GM12878 (cell line): ENCODE data around the gene RPS16. TPM values are rescaled to one million over a fixed set of nuclear protein-coding genes. Genes with fewer than 3 reads are reported as not detected.

Experiments
- BCLAF1 ChIP-seq: fragments of 450-650 bp; IDR thresholded peaks from 2 replicates; pipeline ENCODE4 v1.6.1; 2017; ENCODE audit warnings: antibody characterized with exemption, mild to moderate bottlenecking, moderate library complexity
- POLR2A ChIP-seq: IDR thresholded peaks from 2 replicates; pipeline ENCODE4 v1.6.1; 2011; ENCODE audit warnings: low read depth, mild to moderate bottlenecking, low read length
- POLR2AphosphoS5 ChIP-seq: IDR thresholded peaks from 2 replicates; pipeline ENCODE4 v1.6.1; 2011; ENCODE audit warnings: mild to moderate bottlenecking, low read length, inconsistent platforms
- SMAD5 ChIP-seq: IDR thresholded peaks from 2 replicates; pipeline ENCODE4 v1.6.1; 2016; ENCODE audit warnings: antibody characterized with exemption, low read depth
- polyA plus RNA-seq, 11 experiments: library from polyadenylated mRNA; depleted of rRNA in 4 of 11; unstranded in 6 of 11; stranded (reverse) in 5 of 11; fragments of >200 nt; fragmentation: Nextera tagmentation in 4 of 11; fragmentation: Illumina TruSeq in 1 of 11; extraction: Ambion mirVana in 4 of 11; extraction: Trizol in 1 of 11; gene quantifications; 1 replicate in 1 of 11; 2 replicates in 10 of 11; pipeline versions ENCODE4 v1.2.1 to v1.2.3, GENCODE V29; 2011 to 2016; ENCODE audit warnings: inconsistent platforms in 2 of 11, missing spikeins in 2 of 11, low read depth in 1 of 11
- total RNA-seq, 4 experiments: library from RNA; depleted of rRNA in 3 of 4; stranded (reverse); fragments of >200 nt in 3 of 4; fragmentation: Illumina TruSeq in 1 of 4; extraction: Trizol in 1 of 4; gene quantifications; 2 replicates each; pipeline versions ENCODE4 v1.2.1 to v1.2.3, GENCODE V29; 2013 to 2021
- TF ChIP-seq, protein P1 (sequence below): fragments of 450-650 bp; IDR thresholded peaks from 2 replicates; pipeline ENCODE4 v1.6.1; 2016; ENCODE audit warnings: mild to moderate bottlenecking
- TF ChIP-seq, protein P2 (sequence below): fragments of 450-650 bp; IDR thresholded peaks from 2 replicates; pipeline ENCODE4 v1.6.1; 2017; ENCODE audit warnings: borderline replicate concordance

RPS16 gene
- total and polyA plus RNA-seq, 10 of the 15 experiments (the other 5 are each of a cell fraction or from before 2014, with no cell fraction given) = 148 to 4,810 (median 2,343) TPM

GRCh38 chr19:39408392-39409207 lies 27.1 kb downstream of the RPS16 start (continued):
- TF ChIP-seq, protein P1, sequence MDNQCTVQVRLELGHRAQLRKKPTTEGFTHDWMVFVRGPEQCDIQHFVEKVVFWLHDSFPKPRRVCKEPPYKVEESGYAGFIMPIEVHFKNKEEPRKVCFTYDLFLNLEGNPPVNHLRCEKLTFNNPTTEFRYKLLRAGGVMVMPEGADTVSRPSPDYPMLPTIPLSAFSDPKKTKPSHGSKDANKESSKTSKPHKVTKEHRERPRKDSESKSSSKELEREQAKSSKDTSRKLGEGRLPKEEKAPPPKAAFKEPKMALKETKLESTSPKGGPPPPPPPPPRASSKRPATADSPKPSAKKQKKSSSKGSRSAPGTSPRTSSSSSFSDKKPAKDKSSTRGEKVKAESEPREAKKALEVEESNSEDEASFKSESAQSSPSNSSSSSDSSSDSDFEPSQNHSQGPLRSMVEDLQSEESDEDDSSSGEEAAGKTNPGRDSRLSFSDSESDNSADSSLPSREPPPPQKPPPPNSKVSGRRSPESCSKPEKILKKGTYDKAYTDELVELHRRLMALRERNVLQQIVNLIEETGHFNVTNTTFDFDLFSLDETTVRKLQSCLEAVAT = peak; percentile 56
- TF ChIP-seq POLR2A = peak; percentile 76
- TF ChIP-seq BCLAF1 = no peak
- TF ChIP-seq POLR2AphosphoS5 = peak; percentile 72
- peak; percentile 37; the same call in 1 of the 2 replicates for TF ChIP-seq SMAD5
- TF ChIP-seq, protein P2, sequence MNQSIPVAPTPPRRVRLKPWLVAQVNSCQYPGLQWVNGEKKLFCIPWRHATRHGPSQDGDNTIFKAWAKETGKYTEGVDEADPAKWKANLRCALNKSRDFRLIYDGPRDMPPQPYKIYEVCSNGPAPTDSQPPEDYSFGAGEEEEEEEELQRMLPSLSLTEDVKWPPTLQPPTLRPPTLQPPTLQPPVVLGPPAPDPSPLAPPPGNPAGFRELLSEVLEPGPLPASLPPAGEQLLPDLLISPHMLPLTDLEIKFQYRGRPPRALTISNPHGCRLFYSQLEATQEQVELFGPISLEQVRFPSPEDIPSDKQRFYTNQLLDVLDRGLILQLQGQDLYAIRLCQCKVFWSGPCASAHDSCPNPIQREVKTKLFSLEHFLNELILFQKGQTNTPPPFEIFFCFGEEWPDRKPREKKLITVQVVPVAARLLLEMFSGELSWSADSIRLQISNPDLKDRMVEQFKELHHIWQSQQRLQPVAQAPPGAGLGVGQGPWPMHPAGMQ = no peak
